ENCODE results near the gene ARAP2. TPM values are rescaled to one million over a fixed set of nuclear protein-coding genes. Genes with fewer than 3 reads are reported as not detected.

Gene ARAP2
- total RNA-seq, 1 donor from 2014 or later: 57.1 TPM

- FAIRE-seq (no peak), DNase-seq (ENCODE audit: low spot score in 2 of 2) (no peak)
These were observed 110.7 kb downstream of the ARAP2 start for GRCh38 chr4:36133658-36134057.

GRCh38 chr4:36133086-36133485 lies 111.2 kb downstream of the ARAP2 start:
- FAIRE-seq (no peak), DNase-seq (ENCODE audit: low spot score in 2 of 2) (no peak)

GRCh38 chr4:36130641-36131040 lies 113.7 kb downstream of the ARAP2 start:
- DNase-seq (ENCODE audit: low spot score in 2 of 2) (no peak), FAIRE-seq (no peak)

GRCh38 chr4:36128689-36129088 lies 115.6 kb downstream of the ARAP2 start:
- DNase-seq (ENCODE audit: low spot score in 2 of 2): no peak

GRCh38 chr4:36123906-36124305 lies 120.4 kb downstream of the ARAP2 start:
- DNase-seq (ENCODE audit: low spot score in 2 of 2) (no peak), FAIRE-seq (no peak)

More at GRCh38 chr4:36128689-36129088, 115.6 kb downstream of the ARAP2 start:
- no peak for FAIRE-seq

- FAIRE-seq (no peak), DNase-seq (ENCODE audit: low spot score in 2 of 2) (no peak)
These were observed 129.0 kb downstream of the ARAP2 start for GRCh38 chr4:36115312-36115711.

GRCh38 chr4:36111172-36111571 lies 133.1 kb downstream of the ARAP2 start:
- DNase-seq (ENCODE audit: low spot score in 2 of 2) (no peak), FAIRE-seq (no peak)

- FAIRE-seq (no peak), DNase-seq (ENCODE audit: low spot score in 2 of 2) (no peak)
These were observed 144.8 kb downstream of the ARAP2 start for GRCh38 chr4:36099509-36099908.

GRCh38 chr4:36094995-36095394 lies 149.3 kb downstream of the ARAP2 start:
- no peak for FAIRE-seq

GRCh38 chr4:36091997-36092396 lies 152.3 kb downstream of the ARAP2 start:
- FAIRE-seq (no peak), DNase-seq (ENCODE audit: low spot score in 2 of 2) (no peak)

More at GRCh38 chr4:36094995-36095394, 149.3 kb downstream of the ARAP2 start:
- no peak for DNase-seq (ENCODE audit: low spot score in 2 of 2)

- DNase-seq (ENCODE audit: low spot score in 2 of 2) (no peak), FAIRE-seq (peak; percentile 61)
These were observed 155.8 kb downstream of the ARAP2 start for GRCh38 chr4:36088542-36088941.

GRCh38 chr4:36086261-36086786 lies 158.0 kb downstream of the ARAP2 start:
- DNase-seq (ENCODE audit: low spot score in 2 of 2) (no peak), FAIRE-seq (no peak)

- FAIRE-seq (no peak), DNase-seq (ENCODE audit: low spot score in 2 of 2) (no peak)
These were observed 161.5 kb downstream of the ARAP2 start for GRCh38 chr4:36082817-36083216.

- FAIRE-seq: no peak
- DNase-seq (ENCODE audit: low spot score in 2 of 2): no peak
These were observed 163.1 kb downstream of the ARAP2 start for GRCh38 chr4:36081185-36081584.

GRCh38 chr4:36079666-36080065 lies 164.6 kb downstream of the ARAP2 start:
- FAIRE-seq (no peak), DNase-seq (ENCODE audit: low spot score in 2 of 2) (no peak)

- DNase-seq (ENCODE audit: low spot score in 2 of 2) (no peak), FAIRE-seq (no peak)
These were observed 166.0 kb downstream of the ARAP2 start for GRCh38 chr4:36078319-36078718.

GRCh38 chr4:36072529-36072928 lies 171.8 kb downstream of the ARAP2 start:
- FAIRE-seq (no peak), DNase-seq (ENCODE audit: low spot score in 2 of 2) (no peak)

- no peak for FAIRE-seq
- no peak for DNase-seq (ENCODE audit: low spot score in 2 of 2)
These were observed 177.2 kb downstream of the ARAP2 start for GRCh38 chr4:36067116-36067515.

GRCh38 chr4:36065274-36065871 lies 178.9 kb downstream of the ARAP2 start:
- no peak for DNase-seq (ENCODE audit: low spot score in 2 of 2)

GRCh38 chr4:36064117-36064516 lies 180.2 kb downstream of the ARAP2 start:
- DNase-seq (ENCODE audit: low spot score in 2 of 2) (no peak), FAIRE-seq (no peak)

More at GRCh38 chr4:36065274-36065871, 178.9 kb downstream of the ARAP2 start:
- no peak for FAIRE-seq

GRCh38 chr4:36056136-36056535 lies 188.2 kb downstream of the ARAP2 start:
- DNase-seq (ENCODE audit: low spot score in 2 of 2) (no peak), FAIRE-seq (peak; percentile 10)

GRCh38 chr4:36054694-36055422 lies 189.5 kb downstream of the ARAP2 start:
- FAIRE-seq (peak; percentile 91), DNase-seq (ENCODE audit: low spot score in 2 of 2) (no peak)

Measured in frontal cortex (tissue), 4 donors.